AG04450 (cell line): ENCODE data around the gene TNFRSF13B. TPM values are rescaled to one million over a fixed set of nuclear protein-coding genes. Genes with fewer than 3 reads are reported as not detected.

Experiments used
- CTCF ChIA-PET: fragments of 300-600, 350-600 bp; formaldehyde crosslinking; extraction: SDS; loops from one replicate; lab custom pipeline; 2022; ENCODE audit warnings: antibody characterized with exemption, inconsistent platforms; lab: Charles Lee
- POLR2A ChIA-PET: fragments of 350-600 bp; formaldehyde crosslinking; extraction: SDS; loops from one replicate; lab custom pipeline; 2021; ENCODE audit warnings: antibody characterized with exemption, inconsistent platforms; lab: Yijun Ruan, JAX
- DNase-seq: peaks from one replicate; pipeline ENCODE4 v3.0.0-alpha.2; 2011; ENCODE audit warnings: low read depth, low spot score
- H3K27ac ChIP-seq: one replicate; pipeline ENCODE4 v1.5.1; 2012; ENCODE audit warnings: low read depth, low read length, control low read depth
- H3K27me3 ChIP-seq: one replicate; pipeline ENCODE4 v1.6.0; 2012; ENCODE audit warnings: low read length; ENCODE audit not compliant: control insufficient read depth, insufficient read depth
- H3K4me3 ChIP-seq: 2 replicates; pipeline ENCODE4 v1.5.1; 2011; ENCODE audit warnings: mild to moderate bottlenecking, low read depth, low read length, control low read depth
- H3K9me3 ChIP-seq: 2 replicates; pipeline ENCODE4 v1.5.1; 2012; ENCODE audit warnings: low read length; ENCODE audit not compliant: control insufficient read depth, insufficient read depth
- polyA plus RNA-seq: library from polyadenylated mRNA; depleted of rRNA; stranded (reverse); fragments of >200 nt; gene quantifications from 2 replicates; pipeline ENCODE4 v1.2.3, GENCODE V29; 2011
- TF ChIP-seq, protein P1 (sequence below): IDR thresholded peaks from 2 replicates; pipeline ENCODE4 v1.5.1; 2011; ENCODE audit warnings: low read depth, low read length, control low read depth, inconsistent platforms

The TNFRSF13B gene
- polyA plus RNA-seq, 1 experiment: not detected

DNA sequence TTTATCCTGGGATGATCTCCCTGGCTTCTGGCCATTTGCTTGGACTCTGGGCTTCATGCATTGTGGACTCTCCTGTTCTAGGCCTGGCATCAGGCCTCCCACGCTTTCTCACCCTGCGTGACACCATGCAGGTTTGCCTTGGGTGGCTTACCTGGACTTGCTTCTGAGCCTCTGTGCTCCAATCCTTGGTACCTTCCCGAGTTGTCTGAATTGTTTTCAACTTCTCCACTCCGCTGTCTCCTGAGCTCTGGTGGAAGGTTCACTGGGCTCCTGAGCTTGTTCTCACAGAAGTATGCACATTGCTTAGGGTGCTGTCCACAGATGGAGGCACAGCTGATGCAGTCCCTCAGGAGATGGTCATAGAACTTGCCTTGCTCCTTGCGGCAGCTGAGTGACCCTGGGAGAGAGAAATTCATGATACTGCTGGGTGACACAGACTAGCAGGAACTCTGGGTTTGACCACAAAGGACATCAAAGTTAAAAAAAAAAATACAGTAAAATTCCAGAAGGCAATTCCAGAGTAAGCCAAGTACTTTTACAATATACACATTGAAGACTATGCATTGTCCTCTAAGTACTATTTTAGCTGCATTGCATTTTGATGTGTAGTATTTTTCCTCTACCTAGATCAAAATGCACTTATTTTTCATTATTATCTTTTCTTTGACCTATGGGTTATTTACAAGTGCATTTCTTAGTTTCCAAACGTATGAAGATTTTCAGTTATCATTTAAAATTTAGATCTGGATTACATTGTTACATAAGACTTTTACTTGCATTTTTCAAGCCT, 23.1 kb downstream of the TNFRSF13B start:
- Histone ChIP-seq H3K9me3 (peaks cover 12% of the 10 kb centered on the region), H3K4me3 (no peak overlapping the region), H3K27me3 (peaks cover 10% of the 10 kb centered on the region), H3K27ac (no peak overlapping the region)
- POLR2A ChIA-PET: no interaction called here
- CTCF ChIA-PET: no interaction called here
- TF ChIP-seq, protein P1, sequence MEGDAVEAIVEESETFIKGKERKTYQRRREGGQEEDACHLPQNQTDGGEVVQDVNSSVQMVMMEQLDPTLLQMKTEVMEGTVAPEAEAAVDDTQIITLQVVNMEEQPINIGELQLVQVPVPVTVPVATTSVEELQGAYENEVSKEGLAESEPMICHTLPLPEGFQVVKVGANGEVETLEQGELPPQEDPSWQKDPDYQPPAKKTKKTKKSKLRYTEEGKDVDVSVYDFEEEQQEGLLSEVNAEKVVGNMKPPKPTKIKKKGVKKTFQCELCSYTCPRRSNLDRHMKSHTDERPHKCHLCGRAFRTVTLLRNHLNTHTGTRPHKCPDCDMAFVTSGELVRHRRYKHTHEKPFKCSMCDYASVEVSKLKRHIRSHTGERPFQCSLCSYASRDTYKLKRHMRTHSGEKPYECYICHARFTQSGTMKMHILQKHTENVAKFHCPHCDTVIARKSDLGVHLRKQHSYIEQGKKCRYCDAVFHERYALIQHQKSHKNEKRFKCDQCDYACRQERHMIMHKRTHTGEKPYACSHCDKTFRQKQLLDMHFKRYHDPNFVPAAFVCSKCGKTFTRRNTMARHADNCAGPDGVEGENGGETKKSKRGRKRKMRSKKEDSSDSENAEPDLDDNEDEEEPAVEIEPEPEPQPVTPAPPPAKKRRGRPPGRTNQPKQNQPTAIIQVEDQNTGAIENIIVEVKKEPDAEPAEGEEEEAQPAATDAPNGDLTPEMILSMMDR: no peak
- DNase-seq: no peak

DNA sequence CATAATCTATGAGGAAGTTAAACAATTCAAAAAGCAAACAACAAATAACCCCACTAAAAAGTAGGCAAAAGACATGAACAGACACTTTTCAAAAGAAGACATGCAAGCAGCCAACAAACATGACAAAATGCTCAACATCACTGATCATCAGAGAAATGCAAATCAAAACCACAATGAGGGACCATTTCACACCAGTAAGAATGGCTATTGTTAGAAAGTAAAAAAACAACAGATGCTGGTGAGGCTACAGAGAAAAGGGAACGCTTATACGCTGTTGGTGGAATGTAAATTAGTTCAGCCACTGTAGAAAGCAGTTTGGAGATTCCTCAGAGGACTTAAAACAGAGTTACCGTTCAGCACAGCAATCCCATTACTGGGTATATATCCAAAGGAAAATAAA, 24.4 kb downstream of the TNFRSF13B start:
- TF ChIP-seq, protein P1: no peak
- H3K4me3 ChIP-seq: no peak overlapping the region
- H3K9me3 ChIP-seq: peaks cover 12% of the 10 kb centered on the region
- no peak for DNase-seq
- no peak overlapping the region for H3K27ac ChIP-seq
- H3K27me3 ChIP-seq: peaks cover 7% of the 10 kb centered on the region
- ChIA-PET POLR2A (no interaction called here), CTCF (no interaction called here)

DNA sequence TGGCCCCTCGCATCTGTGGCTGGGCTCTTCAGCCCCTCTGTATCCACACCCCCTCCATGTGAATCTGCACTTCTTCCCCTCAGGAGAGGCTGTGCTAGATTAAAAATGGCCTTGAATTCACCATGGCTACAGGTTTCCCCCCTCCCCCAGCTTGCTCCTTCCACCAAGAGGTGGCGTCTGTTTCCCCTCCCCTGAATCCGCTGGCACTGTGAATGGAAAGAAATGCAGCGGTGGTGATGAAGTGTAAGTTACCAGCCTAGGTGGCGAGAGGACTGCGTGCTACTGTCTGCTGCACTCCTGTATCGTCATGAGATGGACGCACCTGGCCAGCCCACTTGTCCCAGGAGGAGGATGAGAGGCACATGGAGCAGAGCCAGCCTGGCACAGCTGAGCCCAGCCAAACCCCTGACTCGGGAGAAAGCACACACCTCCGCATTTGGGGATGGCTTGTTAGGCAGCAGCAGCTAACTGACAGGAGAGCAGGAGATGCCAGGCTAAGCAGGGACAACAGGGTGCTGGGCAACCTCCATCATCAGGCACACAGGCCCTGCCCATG, 26.2 kb downstream of the TNFRSF13B start:
- POLR2A ChIA-PET: no interaction called here
- TF ChIP-seq, protein P1: no peak
- Histone ChIP-seq H3K27ac (no peak overlapping the region), H3K9me3 (peaks cover 12% of the 10 kb centered on the region), H3K4me3 (no peak overlapping the region), H3K27me3 (peaks cover 5% of the 10 kb centered on the region)
- CTCF ChIA-PET: no interaction called here
- DNase-seq: no peak

DNA sequence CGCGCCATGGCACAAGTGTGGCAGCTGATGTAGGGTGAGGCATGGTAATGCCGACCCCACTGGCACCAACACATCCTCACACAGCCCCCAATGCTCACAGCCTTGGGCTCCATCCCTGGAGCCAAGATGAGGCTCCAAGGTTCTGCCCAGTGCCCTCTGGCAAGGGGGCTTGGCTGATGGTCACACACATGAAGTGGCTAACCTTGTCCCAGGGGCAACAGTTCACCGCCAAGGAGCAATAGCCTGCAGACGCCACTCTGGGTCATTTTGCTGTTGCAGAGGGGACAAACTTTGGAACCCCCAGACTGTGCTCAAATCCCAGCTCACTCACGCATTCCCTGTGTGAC, 26.8 kb downstream of the TNFRSF13B start:
- Histone ChIP-seq H3K27me3 (peaks cover 5% of the 10 kb centered on the region), H3K9me3 (peaks cover 12% of the 10 kb centered on the region), H3K4me3 (no peak overlapping the region), H3K27ac (no peak overlapping the region)
- no peak for DNase-seq
- TF ChIP-seq, protein P1: no peak
- ChIA-PET CTCF (no interaction called here), POLR2A (no interaction called here)

DNA sequence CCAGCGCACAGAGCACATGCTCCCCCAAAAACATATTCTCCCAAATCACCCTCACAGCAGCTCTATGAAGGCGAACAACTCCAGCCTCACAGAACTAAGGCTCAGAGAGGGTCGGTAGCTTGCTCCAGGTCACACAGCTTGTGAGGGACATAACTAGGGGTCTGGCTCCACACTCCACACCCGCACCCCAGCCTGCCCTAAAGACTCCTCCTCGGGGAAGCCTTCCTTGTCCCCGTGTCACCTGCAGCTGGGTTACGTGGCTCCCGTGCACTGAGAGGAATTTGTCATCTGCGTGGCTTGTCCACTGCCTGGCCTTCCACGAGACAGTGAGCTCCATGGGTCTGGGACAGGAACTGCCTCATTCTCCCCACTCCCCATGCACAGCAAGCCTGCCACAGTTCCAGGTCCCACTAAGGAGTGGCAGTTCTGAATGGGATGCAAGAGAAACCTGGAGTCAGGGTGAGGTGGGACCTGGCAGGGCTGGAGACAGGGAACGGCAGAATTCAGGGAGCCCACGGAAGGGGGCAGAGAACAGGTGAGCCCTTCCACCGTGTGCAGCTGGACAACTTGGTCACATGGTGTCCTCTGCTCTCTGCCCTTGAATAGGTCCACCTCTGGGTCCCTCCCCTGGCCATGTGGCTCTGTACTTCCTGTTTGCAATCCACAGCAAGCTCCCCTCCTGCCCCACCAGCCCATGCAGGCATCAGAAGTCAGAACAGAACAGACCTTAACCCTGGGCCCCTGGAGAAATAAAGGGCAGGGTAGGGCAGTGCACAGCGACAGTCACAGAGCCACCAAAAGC, 27.4 kb downstream of the TNFRSF13B start:
- H3K27me3 ChIP-seq: peaks cover 5% of the 10 kb centered on the region
- TF ChIP-seq, protein P1: no peak
- peaks cover 10% of the 10 kb centered on the region for H3K9me3 ChIP-seq
- ChIA-PET CTCF (no interaction called here), POLR2A (no interaction called here)
- no peak overlapping the region for H3K4me3 ChIP-seq
- no peak for DNase-seq
- H3K27ac ChIP-seq: no peak overlapping the region
